MM.1S (cell line): ENCODE measurements around the gene AGFG1.

Source experiments
- EZH2 ChIP-seq: fragments of 300-600 bp; sonication (generic); optimal IDR thresholded peaks from 2 replicates; pipeline ENCODE3; 2017; ENCODE audit warnings: low read depth, mild to moderate bottlenecking, antibody characterized with exemption, low read length, mixed read lengths
- EZH2phosphoT487 ChIP-seq: fragments of 300-600 bp; sonication (generic); IDR thresholded peaks from 2 replicates; pipeline ENCODE4 v1.6.1; 2018; ENCODE audit warnings: antibody characterized with exemption, low read length
- TF ChIP-seq, protein P1 (sequence below): fragments of 300-600 bp; sonication (generic); IDR thresholded peaks from 2 replicates; pipeline ENCODE4 v1.5.1; 2016; ENCODE audit warnings: antibody characterized with exemption, low read length, mixed read lengths

DNA sequence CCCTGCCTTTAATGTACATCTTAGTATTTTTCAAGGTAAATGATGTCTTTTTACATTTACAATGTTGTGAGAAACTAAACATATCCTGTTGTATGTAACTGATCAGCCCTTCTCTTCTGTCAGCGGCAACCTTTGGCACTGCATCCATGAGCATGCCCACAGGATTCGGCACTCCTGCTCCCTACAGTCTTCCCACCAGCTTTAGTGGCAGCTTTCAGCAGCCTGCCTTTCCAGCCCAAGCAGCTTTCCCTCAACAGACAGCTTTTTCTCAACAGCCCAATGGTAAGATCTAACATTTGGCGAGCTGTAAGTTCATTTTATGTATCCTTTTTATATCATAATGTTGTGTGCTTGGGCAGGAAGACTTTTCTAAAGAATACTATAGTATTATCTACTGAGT, 79.9 kb downstream of the AGFG1 start:
- TF ChIP-seq, protein P1, sequence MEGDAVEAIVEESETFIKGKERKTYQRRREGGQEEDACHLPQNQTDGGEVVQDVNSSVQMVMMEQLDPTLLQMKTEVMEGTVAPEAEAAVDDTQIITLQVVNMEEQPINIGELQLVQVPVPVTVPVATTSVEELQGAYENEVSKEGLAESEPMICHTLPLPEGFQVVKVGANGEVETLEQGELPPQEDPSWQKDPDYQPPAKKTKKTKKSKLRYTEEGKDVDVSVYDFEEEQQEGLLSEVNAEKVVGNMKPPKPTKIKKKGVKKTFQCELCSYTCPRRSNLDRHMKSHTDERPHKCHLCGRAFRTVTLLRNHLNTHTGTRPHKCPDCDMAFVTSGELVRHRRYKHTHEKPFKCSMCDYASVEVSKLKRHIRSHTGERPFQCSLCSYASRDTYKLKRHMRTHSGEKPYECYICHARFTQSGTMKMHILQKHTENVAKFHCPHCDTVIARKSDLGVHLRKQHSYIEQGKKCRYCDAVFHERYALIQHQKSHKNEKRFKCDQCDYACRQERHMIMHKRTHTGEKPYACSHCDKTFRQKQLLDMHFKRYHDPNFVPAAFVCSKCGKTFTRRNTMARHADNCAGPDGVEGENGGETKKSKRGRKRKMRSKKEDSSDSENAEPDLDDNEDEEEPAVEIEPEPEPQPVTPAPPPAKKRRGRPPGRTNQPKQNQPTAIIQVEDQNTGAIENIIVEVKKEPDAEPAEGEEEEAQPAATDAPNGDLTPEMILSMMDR = no peak
- TF ChIP-seq EZH2 (no peak), EZH2phosphoT487 (no peak)
